ENCODE measurements around the gene MKNK1. TPM values are rescaled to one million over a fixed set of nuclear protein-coding genes. Genes with fewer than 3 reads are reported as not detected.

MKNK1 gene
- total RNA-seq, 1 donor from 2014 or later = 22.6 TPM

DNA sequence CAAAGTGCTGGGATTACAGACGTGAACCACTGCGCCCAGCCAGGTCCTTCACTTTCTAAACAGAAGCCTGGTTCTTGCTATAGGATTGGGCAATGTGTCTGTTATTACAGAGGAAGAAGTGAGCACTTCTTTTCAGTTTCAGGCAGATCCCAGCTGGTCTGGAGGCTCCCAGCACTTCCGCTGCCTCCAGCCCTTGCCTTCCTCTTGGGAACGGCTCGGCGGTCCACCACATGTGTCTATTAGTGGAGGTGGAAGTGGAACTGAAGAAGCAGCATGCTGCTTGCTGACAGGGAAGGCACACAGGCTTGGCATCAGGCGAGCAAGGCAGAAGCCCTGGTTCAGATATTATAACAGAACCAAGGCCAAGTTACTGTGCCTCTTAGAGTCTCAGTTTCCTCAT is 17.0 kb downstream of the MKNK1 start:
- H3K27me3 ChIP-seq (ENCODE audit: control insufficient read depth, insufficient read depth, low read length) = no peaks in the 10 kb centered on the region

GRCh38 chr1:46585312-46585938 is 18.6 kb downstream of the MKNK1 start:
- TF ChIP-seq, protein P1, sequence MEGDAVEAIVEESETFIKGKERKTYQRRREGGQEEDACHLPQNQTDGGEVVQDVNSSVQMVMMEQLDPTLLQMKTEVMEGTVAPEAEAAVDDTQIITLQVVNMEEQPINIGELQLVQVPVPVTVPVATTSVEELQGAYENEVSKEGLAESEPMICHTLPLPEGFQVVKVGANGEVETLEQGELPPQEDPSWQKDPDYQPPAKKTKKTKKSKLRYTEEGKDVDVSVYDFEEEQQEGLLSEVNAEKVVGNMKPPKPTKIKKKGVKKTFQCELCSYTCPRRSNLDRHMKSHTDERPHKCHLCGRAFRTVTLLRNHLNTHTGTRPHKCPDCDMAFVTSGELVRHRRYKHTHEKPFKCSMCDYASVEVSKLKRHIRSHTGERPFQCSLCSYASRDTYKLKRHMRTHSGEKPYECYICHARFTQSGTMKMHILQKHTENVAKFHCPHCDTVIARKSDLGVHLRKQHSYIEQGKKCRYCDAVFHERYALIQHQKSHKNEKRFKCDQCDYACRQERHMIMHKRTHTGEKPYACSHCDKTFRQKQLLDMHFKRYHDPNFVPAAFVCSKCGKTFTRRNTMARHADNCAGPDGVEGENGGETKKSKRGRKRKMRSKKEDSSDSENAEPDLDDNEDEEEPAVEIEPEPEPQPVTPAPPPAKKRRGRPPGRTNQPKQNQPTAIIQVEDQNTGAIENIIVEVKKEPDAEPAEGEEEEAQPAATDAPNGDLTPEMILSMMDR (IDR thresholded peaks at IDR 0.05; ENCODE audit: insufficient read depth, low read length, poor library complexity, severe bottlenecking) = no peak
- no peak for DNase-seq (ENCODE audit: low read depth)
- Histone ChIP-seq H3K36me3 (ENCODE audit: control insufficient read depth, insufficient read depth, low read length) (no peaks in the 10 kb centered on the region), H3K4me3 (ENCODE audit: low read depth, low read length) (no peak overlapping the region), H3K27me3 (ENCODE audit: control insufficient read depth, insufficient read depth, low read length) (no peaks in the 10 kb centered on the region)

More for the DNA sequence above, 17.0 kb downstream of the MKNK1 start:
- Histone ChIP-seq H3K36me3 (ENCODE audit: control insufficient read depth, insufficient read depth, low read length) (no peaks in the 10 kb centered on the region), H3K4me3 (ENCODE audit: low read depth, low read length) (no peak overlapping the region)
- TF ChIP-seq, protein P1 (IDR thresholded peaks at IDR 0.05; ENCODE audit: insufficient read depth, low read length, poor library complexity, severe bottlenecking) = no peak
- no peak for DNase-seq (ENCODE audit: low read depth)

- TF ChIP-seq, protein P1 (IDR thresholded peaks at IDR 0.05; ENCODE audit: insufficient read depth, low read length, poor library complexity, severe bottlenecking) = no peak
These were observed 20.6 kb downstream of the MKNK1 start for GRCh38 chr1:46583494-46583893.

GRCh38 chr1:46582972-46583371 is 21.1 kb downstream of the MKNK1 start:
- TF ChIP-seq, protein P1 (IDR thresholded peaks at IDR 0.05; ENCODE audit: insufficient read depth, low read length, poor library complexity, severe bottlenecking) = no peak
- no peaks in the 10 kb centered on the region for H3K27me3 ChIP-seq (ENCODE audit: control insufficient read depth, insufficient read depth, low read length)
- DNase-seq (ENCODE audit: low read depth) = no peak
- H3K4me3 ChIP-seq (ENCODE audit: low read depth, low read length) = no peak overlapping the region
- H3K36me3 ChIP-seq (ENCODE audit: control insufficient read depth, insufficient read depth, low read length) = no peaks in the 10 kb centered on the region

More at GRCh38 chr1:46583494-46583893, 20.6 kb downstream of the MKNK1 start:
- H3K4me3 ChIP-seq (ENCODE audit: low read depth, low read length) = no peak overlapping the region
- DNase-seq (ENCODE audit: low read depth) = no peak
- no peaks in the 10 kb centered on the region for H3K36me3 ChIP-seq (ENCODE audit: control insufficient read depth, insufficient read depth, low read length)
- H3K27me3 ChIP-seq (ENCODE audit: control insufficient read depth, insufficient read depth, low read length) = no peaks in the 10 kb centered on the region

GRCh38 chr1:46581681-46582455 is 22.2 kb downstream of the MKNK1 start:
- no peak overlapping the region for H3K4me3 ChIP-seq (ENCODE audit: low read depth, low read length)
- H3K27me3 ChIP-seq (ENCODE audit: control insufficient read depth, insufficient read depth, low read length) = no peaks in the 10 kb centered on the region
- DNase-seq (ENCODE audit: low read depth) = no peak
- no peaks in the 10 kb centered on the region for H3K36me3 ChIP-seq (ENCODE audit: control insufficient read depth, insufficient read depth, low read length)
- TF ChIP-seq, protein P1 (IDR thresholded peaks at IDR 0.05; ENCODE audit: insufficient read depth, low read length, poor library complexity, severe bottlenecking) = no peak
